GM19035 (cell line): ENCODE results near the gene NYAP2.

ENCODE experiments used
- ATAC-seq: cut with Tn5 transposase; IDR thresholded peaks from one replicate; pipeline ENCODE4 v1.9.1; 2021; ENCODE audit not compliant: unreplicated experiment

Gene NYAP2

DNA sequence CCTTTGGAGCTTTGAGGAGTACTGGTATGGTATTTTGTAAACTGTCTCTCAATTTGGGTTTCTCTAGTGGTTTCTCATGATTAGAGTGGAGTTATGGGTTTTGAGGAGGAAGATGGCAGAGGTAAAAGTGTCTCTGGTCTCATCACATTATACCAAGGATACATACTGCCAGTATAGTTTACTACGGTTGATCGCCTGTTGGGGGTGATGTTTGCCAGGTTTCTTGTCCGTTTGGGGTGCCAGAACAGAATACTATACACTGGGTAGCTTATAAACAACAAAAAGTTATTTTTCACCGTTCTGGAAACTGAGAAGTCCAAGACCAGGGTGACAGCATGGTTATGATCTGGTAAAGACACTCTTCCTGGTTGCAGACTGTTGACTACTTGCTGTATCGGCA is 293.7 kb downstream of the NYAP2 start:
- no peak for ATAC-seq

DNA sequence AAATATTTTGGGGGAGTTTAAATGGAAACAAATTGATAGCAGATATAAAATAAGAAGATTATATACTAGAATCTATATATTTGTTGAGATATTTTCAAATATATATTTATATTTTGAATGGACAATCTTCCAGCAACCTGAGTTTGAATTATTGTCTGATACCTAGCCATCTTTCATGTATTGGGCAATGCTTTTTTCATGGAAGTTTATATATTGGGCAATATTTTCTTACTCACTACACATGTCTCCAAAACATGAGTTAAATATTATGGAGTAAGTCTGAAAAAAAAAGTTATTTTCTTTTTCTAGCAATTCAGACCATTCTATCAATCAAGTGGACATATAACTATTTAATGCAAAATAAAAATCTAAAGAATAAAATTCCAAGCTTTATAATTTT is 295.2 kb downstream of the NYAP2 start:
- no peak for ATAC-seq

DNA sequence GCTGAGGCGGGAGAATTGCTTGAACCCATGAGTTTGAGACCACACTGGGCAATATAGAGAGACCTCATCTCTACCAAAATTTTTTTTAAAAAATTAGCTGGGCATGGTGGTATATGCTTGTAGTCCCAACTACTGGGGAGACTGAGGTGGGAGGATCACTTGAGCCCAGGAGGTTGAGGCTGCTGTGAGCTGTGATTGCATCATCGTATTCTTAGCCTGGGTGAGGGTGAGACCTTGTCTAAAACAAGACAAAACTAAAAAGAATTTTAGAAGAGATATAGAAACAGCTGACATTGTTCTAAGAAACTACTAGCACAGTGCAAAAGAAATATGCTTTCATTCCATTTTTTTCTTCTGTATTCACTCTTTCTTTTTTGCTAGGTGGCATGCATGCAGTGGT is 298.4 kb downstream of the NYAP2 start:
- no peak for ATAC-seq
